HEK293T (cell line): ENCODE measurements around the gene ABHD11.

ENCODE experiments used
- FOXM1 ChIP-seq: fragments of 450-650 bp; IDR thresholded peaks from 2 replicates; pipeline ENCODE4 v1.6.1; 2017; ENCODE audit warnings: mild to moderate bottlenecking, borderline replicate concordance
- SP1 ChIP-seq: fragments of 450-650 bp; IDR thresholded peaks from 2 replicates; pipeline ENCODE4 v1.6.1; 2017
- TF ChIP-seq, protein P1 (sequence below): fragments of 450-650 bp; IDR thresholded peaks from 2 replicates; pipeline ENCODE4 v1.6.1; 2016

DNA sequence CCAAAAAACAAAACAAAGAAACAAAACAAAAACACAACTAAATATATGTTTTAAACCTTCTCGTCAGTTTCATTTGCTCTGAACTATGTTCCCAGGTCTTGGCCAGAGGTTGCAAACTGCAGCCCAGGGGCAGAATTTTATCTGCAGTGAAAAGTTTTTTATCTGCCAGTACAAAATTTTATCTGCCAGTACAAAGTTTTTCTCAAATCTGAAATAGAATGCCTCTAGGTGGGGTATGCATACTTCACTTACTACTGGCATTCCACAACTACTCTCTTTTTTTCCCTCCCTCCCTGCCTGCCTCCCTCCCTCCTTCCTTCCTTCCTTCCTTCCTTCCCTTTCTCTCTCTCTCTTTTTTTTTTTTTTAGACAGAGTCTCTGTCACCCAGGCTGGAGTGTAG, 40.9 kb upstream of the ABHD11 start:
- no peak for TF ChIP-seq FOXM1
- TF ChIP-seq, protein P1, sequence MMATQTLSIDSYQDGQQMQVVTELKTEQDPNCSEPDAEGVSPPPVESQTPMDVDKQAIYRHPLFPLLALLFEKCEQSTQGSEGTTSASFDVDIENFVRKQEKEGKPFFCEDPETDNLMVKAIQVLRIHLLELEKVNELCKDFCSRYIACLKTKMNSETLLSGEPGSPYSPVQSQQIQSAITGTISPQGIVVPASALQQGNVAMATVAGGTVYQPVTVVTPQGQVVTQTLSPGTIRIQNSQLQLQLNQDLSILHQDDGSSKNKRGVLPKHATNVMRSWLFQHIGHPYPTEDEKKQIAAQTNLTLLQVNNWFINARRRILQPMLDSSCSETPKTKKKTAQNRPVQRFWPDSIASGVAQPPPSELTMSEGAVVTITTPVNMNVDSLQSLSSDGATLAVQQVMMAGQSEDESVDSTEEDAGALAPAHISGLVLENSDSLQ = no peak
- TF ChIP-seq SP1 = no peak
